ENCODE results near the gene ABHD17C.

DNA sequence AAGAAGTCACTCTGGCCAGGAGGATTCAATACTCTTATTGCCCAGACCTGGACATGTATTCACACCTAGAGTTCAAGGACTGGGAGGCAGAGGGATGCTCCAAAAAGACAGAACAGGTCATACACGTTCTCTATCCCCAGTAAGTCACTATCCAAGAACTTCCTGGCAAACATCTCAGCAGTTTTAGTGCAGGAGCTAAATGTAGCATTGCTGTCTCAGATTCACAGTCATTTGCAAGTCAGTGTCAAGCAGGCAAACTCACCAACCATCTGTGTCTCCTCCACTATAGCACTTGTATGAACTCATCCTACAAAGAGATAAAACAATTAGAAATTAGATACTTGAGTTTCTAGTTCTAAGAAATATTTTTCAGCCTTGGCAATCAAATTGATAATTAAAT, 38.4 kb downstream of the ABHD17C start:
- TF ChIP-seq CTCF (IDR thresholded peaks at IDR 0.05) = no peak
- TF ChIP-seq, protein P1, sequence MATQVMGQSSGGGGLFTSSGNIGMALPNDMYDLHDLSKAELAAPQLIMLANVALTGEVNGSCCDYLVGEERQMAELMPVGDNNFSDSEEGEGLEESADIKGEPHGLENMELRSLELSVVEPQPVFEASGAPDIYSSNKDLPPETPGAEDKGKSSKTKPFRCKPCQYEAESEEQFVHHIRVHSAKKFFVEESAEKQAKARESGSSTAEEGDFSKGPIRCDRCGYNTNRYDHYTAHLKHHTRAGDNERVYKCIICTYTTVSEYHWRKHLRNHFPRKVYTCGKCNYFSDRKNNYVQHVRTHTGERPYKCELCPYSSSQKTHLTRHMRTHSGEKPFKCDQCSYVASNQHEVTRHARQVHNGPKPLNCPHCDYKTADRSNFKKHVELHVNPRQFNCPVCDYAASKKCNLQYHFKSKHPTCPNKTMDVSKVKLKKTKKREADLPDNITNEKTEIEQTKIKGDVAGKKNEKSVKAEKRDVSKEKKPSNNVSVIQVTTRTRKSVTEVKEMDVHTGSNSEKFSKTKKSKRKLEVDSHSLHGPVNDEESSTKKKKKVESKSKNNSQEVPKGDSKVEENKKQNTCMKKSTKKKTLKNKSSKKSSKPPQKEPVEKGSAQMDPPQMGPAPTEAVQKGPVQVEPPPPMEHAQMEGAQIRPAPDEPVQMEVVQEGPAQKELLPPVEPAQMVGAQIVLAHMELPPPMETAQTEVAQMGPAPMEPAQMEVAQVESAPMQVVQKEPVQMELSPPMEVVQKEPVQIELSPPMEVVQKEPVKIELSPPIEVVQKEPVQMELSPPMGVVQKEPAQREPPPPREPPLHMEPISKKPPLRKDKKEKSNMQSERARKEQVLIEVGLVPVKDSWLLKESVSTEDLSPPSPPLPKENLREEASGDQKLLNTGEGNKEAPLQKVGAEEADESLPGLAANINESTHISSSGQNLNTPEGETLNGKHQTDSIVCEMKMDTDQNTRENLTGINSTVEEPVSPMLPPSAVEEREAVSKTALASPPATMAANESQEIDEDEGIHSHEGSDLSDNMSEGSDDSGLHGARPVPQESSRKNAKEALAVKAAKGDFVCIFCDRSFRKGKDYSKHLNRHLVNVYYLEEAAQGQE (IDR thresholded peaks at IDR 0.05; ENCODE audit: insufficient read depth in 1 of 2, low read depth in 2 of 2, low read length in 1 of 2) = no peak
